Mesenchymal stem cell (in vitro differentiated cells and primary cell): ENCODE measurements around the gene CCDC178.

Source experiments
- DNase-seq: peaks from one replicate; pipeline ENCODE4 v3.0.0-alpha.2; 2013
- H2AFZ ChIP-seq: one replicate; pipeline ENCODE4 v1.6.1; 2013; ENCODE audit warnings: low read depth, mild to moderate bottlenecking, control low read depth, inconsistent platforms, low read length, moderate library complexity
- H2AK5ac ChIP-seq: 2 replicates; pipeline ENCODE4 v1.6.1; 2013; ENCODE audit warnings: low read length, moderate library complexity, mild to moderate bottlenecking, inconsistent platforms; ENCODE audit not compliant: severe bottlenecking
- H2BK120ac ChIP-seq: one replicate; pipeline ENCODE4 v1.6.1; 2013; ENCODE audit warnings: low read depth, mild to moderate bottlenecking, inconsistent platforms, low read length, moderate library complexity
- H2BK12ac ChIP-seq, 2 experiments: one replicate each; pipeline ENCODE4 v1.6.1; 2013; ENCODE audit warnings: inconsistent platforms in 2 of 2, low read length in 2 of 2, mild to moderate bottlenecking in 2 of 2, moderate library complexity in 2 of 2, control low read depth in 1 of 2
- H2BK15ac ChIP-seq: one replicate; pipeline ENCODE4 v1.6.1; 2013; ENCODE audit warnings: mild to moderate bottlenecking, low read depth, inconsistent platforms; ENCODE audit not compliant: poor library complexity, severe bottlenecking
- H2BK5ac ChIP-seq: 2 replicates; pipeline ENCODE4 v1.6.1; 2013; ENCODE audit warnings: low read depth, mild to moderate bottlenecking, low read length, control low read depth, inconsistent platforms; ENCODE audit not compliant: poor library complexity, severe bottlenecking
- H3K14ac ChIP-seq, 2 experiments: one replicate each; pipeline ENCODE4 v1.6.1; 2013; ENCODE audit warnings: inconsistent platforms in 2 of 2, low read length in 2 of 2, control low read depth in 1 of 2, mild to moderate bottlenecking in 1 of 2, moderate library complexity in 1 of 2
- H3K18ac ChIP-seq, 2 experiments: one replicate each; pipeline ENCODE4 v1.6.1; 2013; ENCODE audit warnings: inconsistent platforms in 2 of 2, low read length in 2 of 2, control low read depth in 1 of 2, low read depth in 1 of 2, mild to moderate bottlenecking in 1 of 2
- H3K23ac ChIP-seq, 2 experiments: one replicate each; pipeline ENCODE4 v1.6.1; 2013; ENCODE audit warnings: inconsistent platforms in 2 of 2, low read length in 2 of 2, mild to moderate bottlenecking in 2 of 2, moderate library complexity in 2 of 2, control low read depth in 1 of 2
- H3K27ac ChIP-seq: 2 replicates; pipeline ENCODE4 v1.5.1; 2013; ENCODE audit warnings: mild to moderate bottlenecking, moderate library complexity, low read length, control low read depth, inconsistent platforms; ENCODE audit not compliant: poor library complexity, severe bottlenecking
- H3K27me3 ChIP-seq, 2 experiments: 2 replicates each; pipeline versions ENCODE4 v1.6.1 to v1.7.0; 2013; ENCODE audit warnings: low read length in 2 of 2, mild to moderate bottlenecking in 2 of 2, moderate library complexity in 2 of 2, control low read depth in 1 of 2, inconsistent platforms in 1 of 2; ENCODE audit not compliant: control insufficient read depth in 1 of 2, insufficient read depth in 1 of 2
- H3K36me3 ChIP-seq, 2 experiments: 2 replicates each; pipeline versions ENCODE4 v1.6.1 to v1.7.0; 2013; ENCODE audit warnings: low read length in 2 of 2, control low read depth in 1 of 2, inconsistent platforms in 1 of 2, low read depth in 1 of 2, mild to moderate bottlenecking in 1 of 2; ENCODE audit not compliant: insufficient read depth in 2 of 2, control insufficient read depth in 1 of 2
- H3K4ac ChIP-seq, 2 experiments: one replicate each; pipeline ENCODE4 v1.6.1; 2013; ENCODE audit warnings: inconsistent platforms in 2 of 2, low read length in 2 of 2, mild to moderate bottlenecking in 2 of 2, moderate library complexity in 2 of 2, control low read depth in 1 of 2, low read depth in 1 of 2
- H3K4me1 ChIP-seq: 2 replicates; pipeline ENCODE4 v1.6.1; 2013; ENCODE audit warnings: low read depth, low read length, control low read depth; ENCODE audit not compliant: control insufficient read depth, insufficient read depth
- H3K4me2 ChIP-seq: 2 replicates; pipeline ENCODE4 v1.6.1; 2013; ENCODE audit warnings: low read length, mild to moderate bottlenecking, inconsistent platforms; ENCODE audit not compliant: poor library complexity, severe bottlenecking
- H3K4me3 ChIP-seq, 2 experiments: 2 replicates each; pipeline versions ENCODE4 v1.5.1 to v1.7.0; 2013; ENCODE audit warnings: low read length in 2 of 2, mild to moderate bottlenecking in 2 of 2, control low read depth in 1 of 2, low read depth in 1 of 2; ENCODE audit not compliant: insufficient read depth in 1 of 2
- H3K79me1 ChIP-seq: replicated peaks from 2 replicates; pipeline ENCODE4 v1.6.1; 2013; ENCODE audit warnings: mild to moderate bottlenecking, control low read depth, low read length, inconsistent platforms; ENCODE audit not compliant: poor library complexity, severe bottlenecking
- H3K9ac ChIP-seq: 2 replicates; pipeline ENCODE4 v1.7.0; 2013; ENCODE audit warnings: mild to moderate bottlenecking, low read length, moderate library complexity
- H3K9me3 ChIP-seq: 2 replicates; pipeline ENCODE4 v1.7.0; 2013; ENCODE audit warnings: mild to moderate bottlenecking, low read length; ENCODE audit not compliant: control insufficient read depth
- H4K8ac ChIP-seq: one replicate; pipeline ENCODE4 v1.6.1; 2013; ENCODE audit warnings: inconsistent platforms, mild to moderate bottlenecking, low read length, moderate library complexity
- H4K91ac ChIP-seq: one replicate; pipeline ENCODE4 v1.6.1; 2013; ENCODE audit warnings: mild to moderate bottlenecking, low read length, inconsistent platforms
- WGBS: methylation state at CpG from one replicate; pipeline ENCODE4 v1.1.7; 2013; ENCODE audit warnings: mixed read lengths; 5-methylcytosine and 5-hydroxymethylcytosine counted together

The CCDC178 gene

DNA sequence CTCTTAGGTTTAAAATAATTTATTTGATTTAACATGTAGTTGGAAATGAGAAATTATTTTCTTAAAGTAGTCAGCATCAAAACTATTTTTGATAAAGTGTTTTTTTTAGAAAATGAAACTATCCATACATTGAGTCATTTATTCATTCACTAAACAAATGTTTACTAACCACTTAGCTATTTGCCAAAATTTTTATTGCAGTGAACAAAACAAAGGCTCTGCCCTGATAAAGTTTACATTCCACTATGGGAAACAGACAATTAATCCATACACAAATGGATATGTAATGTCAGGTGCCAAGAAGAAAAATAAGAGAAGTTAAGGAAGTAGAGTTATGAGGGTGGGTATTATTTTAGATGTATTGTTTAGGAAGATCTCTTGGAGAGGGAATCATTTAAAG is 19.1 kb upstream of the CCDC178 start:
- Histone ChIP-seq H3K4me1 (no peaks in the 10 kb centered on the region), H2BK12ac (no peak overlapping the region), H3K18ac (no peak overlapping the region), H3K23ac (no peak overlapping the region), H3K9ac (no peak overlapping the region), H3K4me2 (no peak overlapping the region), H3K14ac (no peak overlapping the region), H3K79me1 (no peaks in the 10 kb centered on the region), H3K27ac (no peak overlapping the region), H3K27me3 (no peaks in the 10 kb centered on the region), H3K36me3 (no peaks in the 10 kb centered on the region), H2BK15ac (no peak overlapping the region), H3K4me3 (no peak overlapping the region), H2BK5ac (no peak overlapping the region), H4K91ac (no peak overlapping the region), H4K8ac (no peak overlapping the region), H2AK5ac (no peak overlapping the region), H3K4ac (no peak overlapping the region), H2BK120ac (no peak overlapping the region), H2AFZ (no peak overlapping the region), H3K9me3 (no peaks in the 10 kb centered on the region)
- no peak for DNase-seq

GRCh38 chr18:33446604-33447003 is 6.1 kb upstream of the CCDC178 start:
- no peak overlapping the region for H2BK5ac ChIP-seq
- no peak overlapping the region for H2AFZ ChIP-seq
- H3K23ac ChIP-seq, result no peak overlapping the region
- H4K91ac ChIP-seq, result no peak overlapping the region
- no peak overlapping the region for H3K4ac ChIP-seq
- H3K4me3 ChIP-seq, result no peak overlapping the region
- H3K18ac ChIP-seq, result no peak overlapping the region
- no peak overlapping the region for H3K14ac ChIP-seq
- H3K4me1 ChIP-seq, result no peaks in the 10 kb centered on the region
- H3K9me3 ChIP-seq, result no peaks in the 10 kb centered on the region
- no peak overlapping the region for H2BK120ac ChIP-seq
- no peak for DNase-seq
- no peaks in the 10 kb centered on the region for H3K36me3 ChIP-seq
- H3K9ac ChIP-seq, result no peak overlapping the region
- H3K27ac ChIP-seq, result no peak overlapping the region
- WGBS, result no CpG with 5 or more reads among the region's 1 CpG
- no peaks in the 10 kb centered on the region for H3K27me3 ChIP-seq
- no peaks in the 10 kb centered on the region for H3K79me1 ChIP-seq
- H2AK5ac ChIP-seq, result no peak overlapping the region
- no peak overlapping the region for H4K8ac ChIP-seq
- H2BK12ac ChIP-seq, result no peak overlapping the region
- no peak overlapping the region for H2BK15ac ChIP-seq
- no peak overlapping the region for H3K4me2 ChIP-seq

GRCh38 chr18:33444709-33445108 is 4.2 kb upstream of the CCDC178 start:
- H4K91ac ChIP-seq, result no peak overlapping the region
- H2BK12ac ChIP-seq, result no peak overlapping the region
- H3K4me2 ChIP-seq, result no peak overlapping the region
- H3K79me1 ChIP-seq, result no peaks in the 10 kb centered on the region
- H2AK5ac ChIP-seq, result no peak overlapping the region
- no peak overlapping the region for H3K23ac ChIP-seq
- 29% methylated on average over 1 of the region's 2 CpGs for whole genome bisulfite sequencing
- no peak for DNase-seq
- H2BK5ac ChIP-seq, result no peak overlapping the region
- H2BK120ac ChIP-seq, result no peak overlapping the region
- H3K14ac ChIP-seq, result no peak overlapping the region
- H3K9me3 ChIP-seq, result no peaks in the 10 kb centered on the region
- no peaks in the 10 kb centered on the region for H3K36me3 ChIP-seq
- H3K9ac ChIP-seq, result no peak overlapping the region
- H4K8ac ChIP-seq, result no peak overlapping the region
- no peak overlapping the region for H2BK15ac ChIP-seq
- H3K18ac ChIP-seq, result no peak overlapping the region
- H3K4me3 ChIP-seq, result no peak overlapping the region
- no peak overlapping the region for H3K4ac ChIP-seq
- no peaks in the 10 kb centered on the region for H3K27me3 ChIP-seq
- H3K4me1 ChIP-seq, result peaks cover 3% of the 10 kb centered on the region
- H3K27ac ChIP-seq, result no peak overlapping the region
- H2AFZ ChIP-seq, result no peak overlapping the region

- Histone ChIP-seq H2BK12ac (no peak overlapping the region), H3K27me3 (no peaks in the 10 kb centered on the region), H3K36me3 (no peaks in the 10 kb centered on the region), H3K9ac (no peak overlapping the region), H3K4ac (no peak overlapping the region), H2BK120ac (no peak overlapping the region), H2AK5ac (no peak overlapping the region), H4K91ac (no peak overlapping the region), H3K9me3 (no peaks in the 10 kb centered on the region), H3K18ac (no peak overlapping the region), H2BK15ac (no peak overlapping the region), H3K23ac (no peak overlapping the region), H2BK5ac (no peak overlapping the region), H3K4me1 (peaks cover 1% of the 10 kb centered on the region), H3K4me3 (no peak overlapping the region), H3K14ac (no peak overlapping the region), H3K79me1 (no peaks in the 10 kb centered on the region), H3K4me2 (no peak overlapping the region), H2AFZ (no peak overlapping the region), H4K8ac (no peak overlapping the region), H3K27ac (no peak overlapping the region)
- no CpG with 5 or more reads among the region's 1 CpG for WGBS
- DNase-seq, result peak; percentile 17
Measured at GRCh38 chr18:33432857-33433256, 7.7 kb downstream of the CCDC178 start.
